ENCODE data around the gene TMEM235.
A peak's percentile ranks its signal among the peaks of the same experiment; 100 is the strongest.

TMEM235 gene

DNA sequence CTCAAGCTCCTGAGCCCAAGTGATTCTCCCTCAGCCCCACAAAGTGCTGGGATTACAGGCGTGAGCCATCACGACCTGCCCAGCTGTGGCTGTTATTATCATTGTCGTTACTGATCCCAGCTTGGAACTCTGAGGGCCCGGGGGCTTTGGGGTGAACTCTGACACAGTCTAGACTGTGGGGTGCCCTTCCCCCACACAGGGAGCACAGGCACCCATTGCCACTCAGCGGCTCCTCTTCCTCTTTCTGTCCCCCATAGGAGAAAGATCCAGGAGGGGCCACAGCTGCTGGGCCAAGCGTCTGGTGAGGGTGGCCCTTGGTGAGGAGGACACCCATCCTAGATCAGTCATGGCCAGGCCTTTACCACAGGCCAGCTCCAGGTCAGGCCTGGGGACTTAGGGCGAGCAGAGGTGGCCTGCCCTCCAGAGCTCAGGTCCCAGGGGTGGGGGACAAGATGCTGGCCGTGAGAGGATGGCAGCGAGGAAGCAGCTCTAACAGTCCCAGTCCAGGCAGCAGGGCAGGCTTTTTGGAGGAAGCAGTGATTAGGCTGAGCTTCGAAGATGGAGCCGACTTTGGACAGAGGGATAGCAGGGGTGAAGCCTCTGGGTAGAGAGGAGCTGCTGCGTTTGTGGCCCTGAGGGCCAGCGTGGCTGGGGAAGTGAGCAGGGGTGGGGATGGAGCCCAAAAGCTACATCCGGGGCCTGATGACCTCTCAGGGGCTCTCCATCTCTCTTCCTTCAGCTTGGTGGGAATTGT lies 24.7 kb downstream of the TMEM235 start:
- no peak for DNase-seq

DNA sequence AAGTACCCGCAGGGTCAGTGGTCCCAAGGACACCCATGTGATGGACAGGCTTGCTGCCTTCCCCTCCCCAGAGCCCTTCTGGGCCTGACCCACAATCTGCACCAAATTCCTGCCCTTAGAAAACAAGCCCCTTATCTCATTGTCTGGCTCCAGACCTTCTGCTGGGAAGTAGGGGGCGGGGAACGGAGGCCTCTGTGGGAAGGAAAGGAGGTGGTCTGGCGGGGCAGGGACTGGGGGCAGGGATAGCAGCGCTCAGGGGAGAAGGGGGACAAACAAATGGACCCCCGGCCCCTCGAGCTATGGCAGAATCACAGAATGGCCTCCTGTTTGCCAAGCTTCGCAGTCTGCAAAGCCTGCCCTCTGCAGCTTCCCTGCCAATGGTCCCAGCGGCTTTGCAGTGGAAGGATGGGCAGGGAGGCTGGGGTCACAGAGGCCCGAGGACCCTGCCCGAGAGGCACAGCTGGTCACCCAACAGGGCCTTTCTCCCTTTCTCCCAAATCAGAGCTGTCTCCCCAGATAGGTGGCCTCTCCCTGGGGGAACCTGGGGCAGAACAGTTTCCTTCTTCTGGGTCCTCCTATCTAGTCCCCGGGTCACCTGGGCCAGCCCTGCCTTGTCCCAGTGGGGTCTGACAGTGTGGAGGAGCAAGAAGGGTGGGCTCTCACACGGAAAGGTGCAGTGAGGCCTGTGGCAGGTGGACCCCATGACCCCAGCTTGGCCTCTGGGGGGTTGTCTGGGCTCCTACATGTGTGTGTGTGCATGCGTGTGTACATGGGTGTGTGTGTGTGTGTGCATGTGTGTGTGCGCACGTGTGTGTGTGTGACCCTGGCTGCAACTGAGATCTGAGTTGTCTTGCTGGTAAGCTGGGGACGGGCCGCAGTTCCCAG lies 25.5 kb downstream of the TMEM235 start:
- DNase-seq: no peak

DNA sequence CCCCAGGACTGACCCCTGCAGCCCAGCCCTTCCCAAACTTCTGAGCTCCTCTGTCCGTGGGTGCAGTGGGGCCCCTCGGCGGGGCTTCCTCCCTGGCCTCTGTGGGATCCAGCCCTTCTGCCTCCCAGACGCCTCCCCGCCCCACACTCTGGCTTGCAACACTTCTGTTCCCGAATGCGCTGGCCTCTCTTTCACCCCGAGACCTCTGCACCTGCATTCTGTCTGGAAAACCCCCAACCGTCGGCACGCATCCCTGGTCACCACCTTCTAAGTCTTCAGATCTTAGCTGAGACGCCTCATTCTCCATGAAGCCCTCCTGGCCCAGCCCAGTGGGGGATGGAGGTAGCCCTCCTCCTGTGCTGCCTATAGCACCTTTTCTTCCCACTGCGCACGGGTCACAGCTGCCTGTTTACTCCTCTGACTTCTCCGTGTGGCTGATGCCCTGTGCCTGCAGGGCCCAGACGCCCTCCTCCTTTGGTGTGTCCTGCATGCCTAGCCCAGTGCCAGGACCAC lies 26.4 kb downstream of the TMEM235 start:
- DNase-seq: peak; percentile 81

DNA sequence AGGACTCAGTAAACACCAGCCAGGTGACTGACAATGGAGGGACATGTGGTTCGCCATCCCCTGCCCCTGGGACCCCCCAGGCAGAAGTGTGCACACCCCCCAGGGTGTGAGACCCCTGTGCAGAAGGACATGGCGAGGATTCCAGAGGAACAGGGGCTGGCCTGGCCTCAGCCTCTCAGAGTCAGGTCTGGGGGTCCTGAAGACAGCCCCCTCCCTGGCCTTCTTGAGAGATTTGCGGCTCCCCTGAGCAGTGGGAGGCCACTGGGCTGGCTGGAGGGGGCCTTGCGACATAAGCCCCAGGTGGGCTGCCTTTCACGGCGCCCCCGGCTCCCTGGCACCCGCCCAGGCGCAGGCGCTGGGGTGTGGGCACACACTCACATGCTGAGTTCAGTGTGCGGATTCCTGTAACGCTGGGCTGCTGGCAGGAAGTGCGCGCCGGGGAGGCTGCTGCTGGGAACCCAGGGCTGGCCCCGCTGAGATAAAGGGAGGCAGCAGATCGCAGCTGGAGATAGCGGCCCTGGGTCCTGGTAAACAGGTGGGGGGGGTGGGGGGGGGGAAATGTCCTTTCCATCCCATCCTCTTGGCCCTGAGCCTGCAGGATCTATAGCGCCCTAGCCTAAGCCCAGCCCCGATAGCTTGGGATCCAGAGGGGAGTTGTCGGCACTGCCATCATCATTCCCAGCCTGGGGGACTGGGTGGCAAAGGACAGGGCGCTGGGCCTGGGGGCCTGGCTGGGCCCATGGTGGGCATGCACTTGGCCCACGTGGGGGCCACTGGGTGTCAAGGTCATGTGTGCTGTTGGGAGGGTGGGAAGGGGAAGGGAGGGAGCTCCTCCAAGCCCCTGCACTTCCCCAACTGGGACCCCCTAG lies 27.1 kb downstream of the TMEM235 start:
- peak; percentile 90 for DNase-seq

DNA sequence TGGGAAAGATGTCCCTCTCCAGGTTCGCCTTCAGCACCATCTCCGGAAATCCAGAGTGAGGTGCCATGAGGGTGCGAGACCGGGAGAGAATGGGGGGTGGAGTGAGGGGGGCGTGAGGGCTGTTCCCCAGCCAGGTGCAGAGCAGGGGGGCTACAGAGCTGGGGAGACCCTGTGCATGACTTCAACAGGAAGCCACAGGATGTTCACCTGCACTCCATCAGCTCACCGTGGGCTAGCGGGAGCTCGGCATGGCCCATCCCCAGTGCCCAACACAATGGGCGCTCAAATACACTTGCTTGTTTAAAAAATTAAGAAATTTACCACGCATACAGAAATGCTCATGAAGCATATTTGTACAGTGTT lies 27.7 kb downstream of the TMEM235 start:
- DNase-seq: no peak

DNA sequence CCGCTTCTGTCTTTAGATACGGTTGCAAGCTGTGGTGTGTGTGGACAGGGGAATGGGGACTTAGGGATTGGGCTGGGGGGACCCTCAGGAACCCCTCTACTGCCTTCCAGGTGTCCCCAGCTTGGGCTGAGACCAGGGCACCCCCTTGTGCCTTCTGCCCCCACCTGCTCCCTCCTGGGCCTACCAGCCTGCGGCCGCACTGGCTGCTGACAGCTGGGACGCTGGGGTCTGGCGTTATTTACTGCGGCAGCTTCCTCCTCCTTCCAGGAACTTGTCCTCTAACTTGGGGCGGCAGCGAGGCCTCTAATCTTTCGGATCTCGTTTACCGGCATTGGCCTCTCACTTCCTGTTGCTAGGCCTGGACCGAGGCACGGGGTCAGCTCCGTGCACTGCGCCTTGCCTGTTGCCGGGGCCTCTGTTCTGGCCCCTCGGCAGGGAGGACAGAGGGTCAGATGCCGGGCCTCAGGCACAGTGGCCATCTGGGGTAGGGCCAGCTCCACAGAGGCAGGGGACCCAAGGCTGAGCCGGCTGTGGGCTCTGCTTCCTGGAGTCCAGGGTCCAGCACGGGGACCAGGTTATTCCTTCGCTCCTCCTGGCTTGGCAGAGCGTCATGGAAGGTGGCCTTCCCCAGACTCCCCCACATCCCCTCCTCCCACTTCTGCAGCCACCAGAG lies 31.8 kb downstream of the TMEM235 start:
- no peak for DNase-seq

DNA sequence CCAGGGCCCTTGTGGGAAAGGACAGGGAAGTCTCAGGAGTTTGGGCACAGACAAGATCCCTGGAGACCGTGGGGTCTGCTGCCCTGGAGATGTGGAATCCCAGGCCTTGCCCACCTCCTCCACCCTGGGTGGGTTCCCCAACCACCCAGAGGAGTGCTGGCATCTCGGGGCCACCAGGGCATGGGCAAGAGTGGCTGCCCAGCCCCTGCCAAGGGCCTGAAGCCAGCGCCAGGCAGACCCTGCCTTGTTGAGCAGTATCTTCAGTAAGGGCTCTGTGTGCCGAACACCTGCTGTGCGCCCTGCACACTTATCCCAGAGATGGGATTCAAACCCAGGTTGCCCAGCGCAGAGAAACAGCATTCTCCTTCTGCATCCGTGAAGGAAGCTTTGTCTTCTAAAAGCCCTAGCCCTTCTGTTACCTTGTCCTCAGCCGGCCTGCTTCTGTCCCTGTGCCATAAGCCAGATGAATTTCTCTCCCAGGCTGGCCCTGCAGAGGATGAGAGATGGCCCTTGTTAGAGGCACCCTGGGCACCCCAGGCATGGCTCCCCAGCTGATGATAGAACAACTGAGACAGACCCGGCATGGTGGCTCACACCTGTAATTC lies 32.4 kb downstream of the TMEM235 start:
- DNase-seq: no peak

DNA sequence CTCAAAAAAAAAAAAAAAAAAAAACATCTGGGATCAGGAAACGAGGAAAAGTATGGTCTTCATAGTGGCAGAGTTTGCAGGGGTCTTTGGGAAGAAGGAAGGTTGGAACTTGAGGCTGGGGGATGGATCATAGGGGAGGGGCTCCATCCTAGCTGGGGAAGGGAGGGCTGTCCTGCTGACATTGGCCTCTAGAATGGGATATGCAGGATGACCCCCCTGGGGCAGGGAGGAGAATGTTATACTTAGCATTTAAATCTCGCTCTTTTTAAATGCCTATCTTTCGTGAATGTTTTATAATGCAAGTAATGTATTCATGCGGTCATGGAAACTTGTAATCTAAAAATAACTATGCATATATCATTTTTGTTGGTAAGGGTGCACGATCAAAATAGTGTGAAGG lies 33.2 kb downstream of the TMEM235 start:
- DNase-seq: no peak

DNA sequence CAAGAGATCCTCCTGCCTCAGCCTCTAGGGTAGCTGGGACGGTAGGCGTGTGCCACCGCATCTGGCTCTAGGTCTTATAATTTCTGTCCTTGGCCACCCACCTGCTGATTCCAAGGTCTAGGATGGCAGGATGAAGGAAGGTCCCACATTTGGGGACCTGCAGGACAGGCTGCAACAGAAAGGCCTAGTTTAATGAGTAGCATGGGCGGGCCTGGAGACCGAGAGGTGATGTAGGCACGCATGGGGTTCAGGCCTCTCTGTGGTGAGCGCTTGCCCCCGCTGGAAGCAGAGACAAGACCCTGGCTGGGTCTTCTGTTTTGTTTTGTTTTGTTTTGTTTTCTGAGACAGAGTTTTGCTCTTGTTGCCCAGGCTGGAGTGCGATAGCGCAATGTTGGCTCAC lies 33.7 kb downstream of the TMEM235 start:
- DNase-seq: no peak

DNA sequence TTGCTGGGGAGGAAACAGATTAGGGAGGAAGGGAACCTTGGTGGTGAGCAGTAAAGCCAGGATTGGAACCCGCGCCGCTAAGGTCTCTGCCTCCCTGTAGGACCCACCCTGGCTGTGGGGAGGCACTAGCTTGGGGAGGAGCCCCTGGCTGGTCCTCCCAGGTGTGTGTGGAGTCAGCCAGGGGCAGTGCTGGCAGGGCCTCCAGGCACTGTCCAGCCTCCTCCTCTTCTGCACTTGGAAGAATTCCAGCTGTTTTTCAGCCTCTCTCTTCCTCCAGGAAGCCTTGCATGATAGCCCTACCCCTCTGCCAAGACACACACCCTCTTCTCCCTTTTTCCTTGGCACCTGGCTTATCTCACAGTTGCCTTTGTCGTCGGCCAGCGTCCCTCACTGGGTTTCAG lies 34.8 kb downstream of the TMEM235 start:
- DNase-seq: no peak

DNA sequence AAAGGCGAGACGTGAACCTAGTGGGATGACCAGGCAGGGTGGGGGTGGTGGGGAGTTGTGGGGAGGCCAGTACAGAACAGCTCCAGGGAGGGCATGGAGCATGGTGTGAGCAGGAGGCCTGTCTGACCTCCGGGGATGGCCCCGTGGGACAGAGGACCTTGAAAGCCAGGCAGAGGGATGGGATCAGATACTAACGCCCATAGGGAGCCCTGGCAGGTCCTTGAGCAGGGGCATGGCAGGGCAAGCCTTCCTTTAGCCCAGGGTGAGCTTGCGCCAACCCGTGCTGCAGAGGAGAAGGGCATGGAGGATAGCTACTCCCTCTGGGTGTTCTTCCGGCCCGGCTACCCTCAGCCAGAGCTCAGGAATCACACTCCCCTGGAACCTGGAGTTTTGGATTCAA lies 35.3 kb downstream of the TMEM235 start:
- no peak for DNase-seq

DNA sequence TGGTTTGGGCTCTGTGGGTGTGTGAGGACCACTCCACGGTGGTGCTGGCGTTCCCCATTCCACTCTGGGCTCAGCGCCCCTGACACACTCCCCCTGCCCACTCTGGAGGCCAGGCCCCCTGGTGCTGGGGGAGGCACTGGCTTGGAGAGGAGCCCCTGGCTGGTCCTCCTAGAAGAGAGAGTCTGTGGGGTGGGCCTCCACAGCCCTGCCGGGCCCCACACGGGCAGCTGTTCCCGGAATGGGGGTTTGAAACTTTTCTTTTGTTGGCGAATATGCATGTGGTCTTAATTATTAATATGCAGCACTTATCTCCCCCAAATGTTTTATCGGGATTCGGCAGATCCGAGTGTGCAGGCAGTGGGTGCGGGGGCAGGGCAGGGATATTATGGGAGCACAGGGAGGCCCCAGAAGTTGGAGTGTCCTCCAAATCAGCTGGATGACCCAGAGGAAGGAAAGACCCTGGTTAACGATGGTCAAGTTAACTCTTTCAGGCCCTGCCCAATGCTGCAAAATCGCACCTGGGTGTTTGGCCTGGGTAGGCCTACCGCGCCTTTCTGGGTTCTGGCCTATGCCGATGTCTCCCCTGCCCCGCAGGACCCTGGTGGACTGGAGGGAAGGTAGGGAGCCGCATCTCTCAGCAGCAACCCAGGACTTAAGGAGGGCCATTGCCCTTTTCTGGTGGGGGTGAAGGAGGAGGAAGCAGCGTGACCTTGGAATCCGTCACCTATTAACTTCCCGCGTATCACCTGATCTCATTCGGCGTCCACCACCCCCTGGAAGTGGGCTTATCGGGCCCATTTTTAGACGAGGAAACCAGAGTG lies 36.0 kb downstream of the TMEM235 start:
- no peak for DNase-seq

DNA sequence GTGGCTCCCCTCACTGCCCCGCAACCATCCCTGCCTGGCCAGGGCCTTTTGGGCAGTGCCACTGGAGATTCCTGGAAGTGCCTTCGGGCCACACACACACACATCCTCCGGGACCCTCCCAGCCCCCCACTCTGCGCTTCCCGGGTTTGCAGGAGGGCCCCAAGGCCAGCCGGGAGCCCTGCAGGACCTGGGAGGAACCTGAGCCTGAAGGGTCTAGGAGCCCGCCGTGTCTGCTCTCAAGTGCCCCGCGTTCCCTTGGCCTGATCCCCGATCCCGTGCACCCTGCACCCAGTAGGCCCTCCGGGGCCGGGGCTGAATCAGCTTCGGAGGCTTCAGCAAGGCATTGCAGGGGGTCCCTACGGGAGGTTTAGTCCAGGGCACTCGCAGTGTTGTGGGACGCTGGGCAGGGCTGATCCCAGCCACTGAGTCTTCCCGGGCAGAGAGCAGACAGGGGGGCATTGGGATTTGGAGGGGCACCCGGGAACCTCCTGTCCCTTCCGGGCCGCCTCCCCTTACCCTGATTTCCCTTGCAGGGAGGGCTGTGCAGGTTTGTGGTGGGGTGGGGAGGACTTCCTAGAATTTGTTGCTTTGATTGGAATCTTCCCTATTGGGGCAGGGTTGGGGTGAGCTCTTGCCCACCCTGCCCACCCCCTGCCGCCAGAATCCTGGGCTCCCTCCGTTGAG lies 36.9 kb downstream of the TMEM235 start:
- no peak for DNase-seq

DNA sequence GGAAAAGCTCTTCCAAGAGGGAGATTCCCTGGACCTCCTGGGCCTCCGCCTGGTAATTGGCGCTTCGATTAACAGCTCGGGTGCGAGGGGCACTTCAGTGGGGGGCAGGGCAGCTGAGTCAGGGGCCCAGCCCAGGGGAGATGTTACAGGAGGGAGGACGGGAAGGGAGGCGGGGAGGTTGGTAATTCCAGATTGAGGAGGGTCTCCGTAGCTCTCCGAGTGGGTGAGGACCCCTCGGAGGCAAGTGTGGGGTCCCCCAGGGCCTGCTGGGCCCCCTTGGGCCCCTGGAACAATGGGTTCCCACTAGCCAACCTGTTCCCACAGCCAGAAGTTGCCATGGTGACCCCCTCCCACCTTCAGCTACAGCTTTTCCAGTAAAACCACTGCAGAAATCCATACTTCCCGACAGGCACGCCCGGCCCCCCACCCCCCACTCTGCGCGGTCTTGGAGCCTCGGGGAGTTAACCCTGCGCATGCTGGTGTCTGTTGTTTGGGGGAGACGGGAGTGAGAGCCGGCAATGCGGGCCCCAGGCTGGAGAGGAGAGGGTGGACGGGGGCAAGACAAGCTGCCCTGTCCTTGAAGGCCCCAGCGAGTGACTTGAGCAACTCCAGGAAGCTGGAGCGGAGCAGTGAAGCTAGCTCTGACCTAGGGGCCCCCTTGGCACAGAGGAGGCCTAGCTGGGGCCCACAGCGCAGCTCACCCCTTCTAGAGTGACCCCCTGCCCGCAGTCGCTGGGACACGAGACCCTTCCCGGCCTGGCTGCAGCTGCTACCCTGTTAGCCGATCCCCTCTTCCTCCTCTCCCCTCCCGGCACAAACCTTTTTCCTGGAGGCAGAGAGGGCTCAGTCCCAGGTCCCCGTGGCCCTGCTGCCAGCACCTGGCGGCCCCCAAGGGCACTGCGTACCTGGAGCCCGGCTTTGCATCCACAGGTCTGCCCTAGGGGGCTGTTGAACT lies 37.8 kb downstream of the TMEM235 start:
- peak; percentile 25 for DNase-seq

DNA sequence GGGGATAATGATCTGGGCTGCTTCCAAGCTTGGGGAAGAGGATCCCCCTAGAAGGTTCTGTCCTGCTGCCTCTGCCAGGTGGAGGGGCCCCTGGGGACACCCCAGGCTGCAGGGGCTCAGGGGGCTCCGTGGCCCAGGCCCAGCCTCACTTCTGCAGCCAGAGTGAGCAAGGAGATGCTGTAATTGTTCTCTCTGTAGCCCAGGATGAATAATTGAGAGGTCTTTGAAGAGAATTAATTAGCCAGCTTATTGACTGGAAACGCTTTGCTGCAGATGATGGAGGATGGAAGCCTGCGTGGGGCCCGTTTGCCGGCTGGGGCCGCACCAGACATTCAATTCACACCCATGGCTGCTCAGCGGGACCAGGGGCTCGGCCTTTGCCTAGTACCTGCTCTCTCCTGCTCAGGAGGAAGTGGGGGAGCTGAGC lies 38.5 kb downstream of the TMEM235 start:
- DNase-seq: peak; percentile 29

DNA sequence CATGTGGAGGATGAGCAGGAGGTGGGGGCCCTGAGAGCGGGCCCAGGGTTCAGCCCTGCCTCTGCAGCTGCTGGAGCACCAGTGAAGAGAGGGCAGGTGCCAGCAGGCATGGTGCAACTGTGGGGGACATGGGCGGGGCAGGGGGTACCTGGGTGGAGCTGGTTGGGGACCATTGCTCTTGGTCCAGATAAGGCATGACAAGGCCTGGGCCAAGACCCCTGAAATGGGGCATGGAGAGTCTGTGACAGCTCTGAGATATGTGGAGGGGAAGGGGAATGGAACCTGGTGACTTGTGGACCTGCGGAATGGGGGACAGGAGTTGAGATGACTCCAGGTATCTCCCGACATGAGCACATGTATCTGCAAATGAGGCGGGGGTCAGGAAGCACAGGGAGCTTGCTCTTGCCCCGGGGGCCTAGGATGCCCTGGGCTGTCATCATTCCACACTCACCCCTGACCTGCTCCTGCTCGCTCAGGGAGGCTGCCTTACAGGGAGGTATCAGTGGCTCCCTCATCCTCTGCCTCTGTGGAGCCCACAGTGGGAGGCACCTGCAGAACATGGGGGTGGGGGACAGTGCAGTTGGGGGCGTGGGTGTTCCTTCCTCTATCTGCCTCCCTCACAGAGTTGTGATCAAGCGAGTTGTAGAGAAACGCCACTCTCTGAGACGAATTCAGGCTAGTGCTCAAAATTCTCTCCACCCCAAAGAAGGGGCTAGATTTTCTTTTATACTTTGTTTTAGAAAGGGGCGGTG lies 40.2 kb downstream of the TMEM235 start:
- no peak for DNase-seq

DNA sequence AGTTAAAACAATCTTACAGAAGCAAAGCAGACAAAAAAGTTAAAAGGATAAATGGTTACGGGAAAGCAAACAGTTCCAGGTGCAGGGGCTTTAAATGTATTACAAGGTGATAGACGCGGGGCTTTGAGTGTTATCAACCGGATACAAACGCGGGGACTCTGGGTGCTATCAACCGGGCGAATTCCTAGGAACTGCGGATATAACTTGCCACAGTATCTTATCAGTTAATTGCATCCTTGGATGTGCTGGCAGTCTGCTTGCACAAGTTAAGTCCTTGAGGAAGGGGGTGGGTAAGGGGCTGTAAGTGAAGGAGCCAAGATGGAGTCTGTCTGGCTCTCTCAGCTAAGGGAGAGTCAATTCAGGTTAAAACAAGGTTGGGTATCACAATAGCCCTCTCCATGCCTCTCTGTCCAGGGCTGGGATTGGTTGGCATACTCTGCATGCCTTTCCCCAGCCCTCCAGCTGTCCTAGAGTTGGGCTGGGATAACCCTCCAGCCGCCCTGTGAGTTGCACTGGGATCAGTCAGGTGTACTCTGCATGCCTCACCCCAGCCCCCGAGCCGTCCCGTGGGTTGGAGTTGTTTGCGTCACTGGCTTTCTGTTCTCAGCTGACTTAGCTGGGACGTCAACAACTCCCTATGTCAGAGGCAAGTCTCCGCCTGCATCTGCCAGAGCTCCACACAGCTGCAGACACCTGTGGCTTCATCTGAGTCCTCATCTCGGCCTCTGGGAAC lies 40.9 kb downstream of the TMEM235 start:
- peak; percentile 29 for DNase-seq

DNA sequence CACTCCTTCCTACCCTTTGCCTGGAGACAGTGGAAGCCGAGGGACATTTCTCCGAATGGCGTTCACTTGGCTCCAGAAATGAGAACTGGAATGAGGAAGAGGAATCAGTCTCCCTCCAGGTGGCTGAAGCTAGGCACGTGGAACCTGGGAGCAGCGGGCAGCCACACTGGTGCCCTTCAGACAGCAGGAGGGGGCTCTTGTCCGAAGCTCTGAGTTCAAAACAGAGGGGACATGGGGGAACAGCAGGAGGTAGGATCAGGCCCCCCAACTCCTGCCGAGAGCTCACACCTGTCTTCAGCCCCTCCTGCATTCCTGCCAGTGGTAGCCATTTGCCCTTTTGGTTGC lies 41.5 kb downstream of the TMEM235 start:
- DNase-seq: no peak
